ENCODE data around the gene ANTXR2. TPM values are rescaled to one million over a fixed set of nuclear protein-coding genes. Genes with fewer than 3 reads are reported as not detected.
"Not testable (repeated sequence)": the region's sequence is repeated elsewhere in the genome, so short reads cannot be mapped to it uniquely, and the experiment has no call there.

Gene ANTXR2
- total RNA-seq, 6 donors from 2014 or later, result 26.0 to 61.0 (median 37.5) TPM

DNA sequence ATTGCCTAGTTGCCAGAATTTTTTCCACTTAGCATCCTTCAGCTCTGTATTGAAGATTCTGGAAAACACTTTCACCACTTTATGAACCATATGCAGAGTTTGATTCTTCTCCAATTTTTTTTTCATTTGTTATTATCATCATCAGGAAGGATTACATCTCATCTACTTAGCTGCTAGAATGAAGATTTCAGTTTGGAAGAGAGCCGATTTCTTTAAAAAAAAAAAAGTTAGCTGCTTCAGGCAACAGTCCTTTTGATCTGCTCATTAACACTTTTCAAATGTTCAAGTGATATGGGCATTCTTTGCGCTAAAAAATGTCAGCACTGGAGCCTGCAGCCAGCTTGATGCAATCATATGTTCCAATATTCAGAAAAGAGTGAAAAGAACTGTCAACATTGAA lies 76.2 kb downstream of the ANTXR2 start:
- Histone ChIP-seq H3K4me1 (peaks cover 0 to 8% (median 1%) of the 10 kb centered on the region in 4 donors), H3K27me3 (no peaks in the 10 kb centered on the region), H3K36me3 (no peaks in the 10 kb centered on the region), H3K27ac (no peak overlapping the region), H3K4me3 (no peak overlapping the region), H3K9me3 (no peaks in the 10 kb centered on the region)
- TF ChIP-seq POLR2A (IDR thresholded peaks at IDR 0.05), result no peak
- no peak for TF ChIP-seq EP300 (IDR thresholded peaks at IDR 0.05)
- no peak for TF ChIP-seq CTCF (IDR thresholded peaks at IDR 0.05)
- no peak for TF ChIP-seq POLR2AphosphoS5 (IDR thresholded peaks at IDR 0.05)
- WGBS, 2 donors, result 54 to 72% methylated on average over 2 of the region's 2 CpGs
- no peak for ATAC-seq (ENCODE audit: low FRiP score in 2 of 2)
- DNase-seq, result no peak

- peaks cover 0 to 3% (median 0%) of the 10 kb centered on the region in 4 donors for H3K9me3 ChIP-seq
- WGBS, 2 donors, result 62 to 63% methylated on average over 2 of the region's 2 CpGs
- no peaks in the 10 kb centered on the region for H3K27me3 ChIP-seq
- ATAC-seq (ENCODE audit: low FRiP score in 2 of 2) (no peak), DNase-seq (no peak)
- H3K4me1 ChIP-seq, result peaks cover 0 to 8% (median 1%) of the 10 kb centered on the region in 4 donors
- H3K36me3 ChIP-seq, result no peaks in the 10 kb centered on the region
- TF ChIP-seq POLR2AphosphoS5 (IDR thresholded peaks at IDR 0.05), result no peak
- TF ChIP-seq CTCF (IDR thresholded peaks at IDR 0.05), result no peak
- TF ChIP-seq EP300 (IDR thresholded peaks at IDR 0.05), result no peak
- TF ChIP-seq POLR2A (IDR thresholded peaks at IDR 0.05), result no peak
- H3K4me3 ChIP-seq, result no peak overlapping the region
- H3K27ac ChIP-seq, result no peak overlapping the region
These were observed 79.6 kb downstream of the ANTXR2 start for GRCh38 chr4:79993476-79993875.

DNA sequence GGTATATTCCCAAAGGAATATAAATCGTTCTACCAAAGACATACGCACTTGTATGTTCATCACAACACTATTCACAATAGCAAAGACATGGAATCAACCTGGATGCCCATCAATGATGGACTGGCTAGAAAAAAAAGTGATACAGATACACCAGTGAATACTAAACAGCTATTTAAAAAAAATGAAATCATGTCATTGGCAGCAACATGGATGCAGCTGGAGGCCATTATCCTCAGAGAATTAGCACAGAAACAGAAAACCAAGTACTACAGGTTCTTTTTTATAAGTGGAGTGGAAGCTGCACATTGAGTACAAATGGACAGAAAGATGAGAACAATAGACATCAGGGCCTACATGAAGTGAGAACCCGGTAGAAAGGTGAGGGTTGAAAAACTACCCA lies 81.4 kb downstream of the ANTXR2 start:
- TF ChIP-seq EP300 (IDR thresholded peaks at IDR 0.05) (no peak), POLR2AphosphoS5 (IDR thresholded peaks at IDR 0.05) (no peak), CTCF (IDR thresholded peaks at IDR 0.05) (no peak), POLR2A (IDR thresholded peaks at IDR 0.05) (no peak)
- no peak overlapping the region for H3K4me3 ChIP-seq
- 95 to 99% methylated on average over 3 of the region's 3 CpGs for WGBS, 2 donors
- peaks cover 0 to 3% (median 0%) of the 10 kb centered on the region in 4 donors for H3K9me3 ChIP-seq
- H3K36me3 ChIP-seq, result no peaks in the 10 kb centered on the region
- no peak for ATAC-seq (ENCODE audit: low FRiP score in 2 of 2)
- peaks cover 0 to 3% (median 1%) of the 10 kb centered on the region in 4 donors for H3K4me1 ChIP-seq
- no peak for DNase-seq
- no peak overlapping the region for H3K27ac ChIP-seq
- H3K27me3 ChIP-seq, result no peaks in the 10 kb centered on the region

GRCh38 chr4:79991100-79991499 lies 81.9 kb downstream of the ANTXR2 start:
- WGBS, 2 donors, result 97% methylated on average over 2 of the region's 2 CpGs
- not testable (repeated sequence) for DNase-seq; H3K4me3 ChIP-seq; H3K27ac ChIP-seq; H3K9me3 ChIP-seq; H3K27me3 ChIP-seq; ATAC-seq (ENCODE audit: low FRiP score in 2 of 2); H3K4me1 ChIP-seq; H3K36me3 ChIP-seq

DNA sequence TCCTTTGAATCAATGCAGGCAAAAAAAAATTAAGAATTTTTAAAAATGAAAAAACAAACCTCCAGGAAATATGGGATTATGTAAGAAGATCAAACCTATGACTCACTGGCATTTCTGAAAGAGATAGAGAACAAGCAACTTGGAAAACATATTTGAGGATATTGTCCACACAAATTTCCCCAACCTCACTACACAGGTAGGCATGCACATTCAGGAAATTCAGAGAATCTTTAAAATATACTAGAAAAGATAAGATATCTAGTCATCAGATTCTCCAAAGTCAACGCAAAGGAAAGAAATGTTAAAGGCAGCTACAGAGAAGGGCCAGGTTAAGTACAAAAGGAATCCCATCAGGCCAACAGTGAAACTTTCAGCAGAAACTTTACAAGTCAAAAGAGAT lies 85.6 kb downstream of the ANTXR2 start:
- H3K4me1 ChIP-seq, result peaks cover 0 to 3% (median 0%) of the 10 kb centered on the region in 4 donors
- H3K9me3 ChIP-seq, result peaks cover 0 to 3% (median 0%) of the 10 kb centered on the region in 4 donors
- peaks cover 0 to 15% (median 0%) of the 10 kb centered on the region in 4 donors for H3K36me3 ChIP-seq
- H3K27me3 ChIP-seq, result no peaks in the 10 kb centered on the region
- no peak overlapping the region for H3K4me3 ChIP-seq
- H3K27ac ChIP-seq, result no peak overlapping the region
- 93 to 100% methylated on average over 1 of the region's 1 CpG for WGBS, 2 donors
- DNase-seq, result no peak
- no peak for ATAC-seq (ENCODE audit: low FRiP score in 2 of 2)
- TF ChIP-seq CTCF (IDR thresholded peaks at IDR 0.05) (no peak), POLR2A (IDR thresholded peaks at IDR 0.05) (no peak), POLR2AphosphoS5 (IDR thresholded peaks at IDR 0.05) (no peak), EP300 (IDR thresholded peaks at IDR 0.05) (no peak)
